ENCODE measurements around the gene BAZ2B.
"Not testable (repeated sequence)": the region's sequence is repeated elsewhere in the genome, so short reads cannot be mapped to it uniquely, and the experiment has no call there.

The BAZ2B gene

DNA sequence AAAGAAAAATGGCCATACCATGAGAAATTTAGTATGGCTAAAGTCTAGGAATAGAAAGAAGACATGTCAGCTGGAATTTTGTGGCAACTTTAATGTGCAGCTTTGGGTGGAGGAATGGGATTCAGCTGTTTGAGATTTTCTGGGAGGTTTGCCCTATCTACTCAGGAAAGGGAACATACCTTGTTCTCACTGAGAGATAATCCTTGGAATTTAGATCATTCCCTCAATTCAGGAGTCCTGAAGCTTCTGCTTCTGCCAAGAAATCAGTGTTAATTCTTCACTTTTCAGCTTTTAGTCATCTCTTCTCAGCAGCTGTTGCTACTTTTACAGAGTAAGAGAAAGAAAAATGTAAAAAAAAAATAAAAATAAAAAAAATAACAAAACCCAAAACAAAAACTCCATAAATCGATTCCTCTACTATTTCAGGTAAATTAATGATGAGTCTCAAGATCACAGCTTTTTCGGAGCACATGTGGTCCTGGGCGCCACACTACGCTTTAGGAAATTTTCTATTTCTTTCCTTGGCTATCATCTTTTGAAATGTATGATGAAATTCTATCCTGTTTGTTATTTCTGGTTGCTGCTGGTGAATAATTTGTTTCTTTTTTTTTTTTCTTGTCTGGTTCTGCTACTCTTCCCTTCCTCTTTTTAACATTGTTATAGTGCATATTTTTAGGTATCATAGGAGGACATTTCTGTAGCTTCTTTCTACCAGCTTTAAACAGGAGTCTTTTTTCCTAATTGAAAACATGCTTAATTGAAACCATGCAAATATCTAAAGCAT lies 18.9 kb upstream of the BAZ2B start:
- no peak for DNase-seq (ENCODE audit: low read depth)
- no peak overlapping the region for H3K4me3 ChIP-seq (ENCODE audit: low read length)
- TF ChIP-seq, protein P1, sequence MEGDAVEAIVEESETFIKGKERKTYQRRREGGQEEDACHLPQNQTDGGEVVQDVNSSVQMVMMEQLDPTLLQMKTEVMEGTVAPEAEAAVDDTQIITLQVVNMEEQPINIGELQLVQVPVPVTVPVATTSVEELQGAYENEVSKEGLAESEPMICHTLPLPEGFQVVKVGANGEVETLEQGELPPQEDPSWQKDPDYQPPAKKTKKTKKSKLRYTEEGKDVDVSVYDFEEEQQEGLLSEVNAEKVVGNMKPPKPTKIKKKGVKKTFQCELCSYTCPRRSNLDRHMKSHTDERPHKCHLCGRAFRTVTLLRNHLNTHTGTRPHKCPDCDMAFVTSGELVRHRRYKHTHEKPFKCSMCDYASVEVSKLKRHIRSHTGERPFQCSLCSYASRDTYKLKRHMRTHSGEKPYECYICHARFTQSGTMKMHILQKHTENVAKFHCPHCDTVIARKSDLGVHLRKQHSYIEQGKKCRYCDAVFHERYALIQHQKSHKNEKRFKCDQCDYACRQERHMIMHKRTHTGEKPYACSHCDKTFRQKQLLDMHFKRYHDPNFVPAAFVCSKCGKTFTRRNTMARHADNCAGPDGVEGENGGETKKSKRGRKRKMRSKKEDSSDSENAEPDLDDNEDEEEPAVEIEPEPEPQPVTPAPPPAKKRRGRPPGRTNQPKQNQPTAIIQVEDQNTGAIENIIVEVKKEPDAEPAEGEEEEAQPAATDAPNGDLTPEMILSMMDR (IDR thresholded peaks at IDR 0.05; ENCODE audit: insufficient read depth, low read depth, low read length, missing control alignments): no peak

DNA sequence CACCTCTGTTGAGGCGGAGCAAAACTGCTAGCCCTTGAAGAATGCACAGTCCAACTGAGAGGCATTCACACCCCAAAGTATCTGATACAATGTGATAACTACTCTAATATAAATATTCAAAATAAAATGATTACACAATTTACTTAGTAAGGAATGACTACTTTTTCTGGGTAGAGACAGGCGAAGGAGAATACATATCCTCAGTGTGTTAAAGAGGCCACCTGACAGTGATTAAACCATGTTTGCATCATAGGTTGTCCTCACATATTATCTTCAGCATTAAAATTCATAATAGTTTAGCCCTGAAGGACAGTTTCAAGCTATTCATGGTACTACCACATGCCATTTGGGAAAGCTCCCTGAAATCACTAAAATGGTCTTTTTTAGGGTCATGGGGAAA lies 16.9 kb upstream of the BAZ2B start:
- TF ChIP-seq, protein P1 (IDR thresholded peaks at IDR 0.05; ENCODE audit: insufficient read depth, low read depth, low read length, missing control alignments): no peak
- H3K4me3 ChIP-seq (ENCODE audit: low read length): no peak overlapping the region
- no peak for DNase-seq (ENCODE audit: low read depth)

DNA sequence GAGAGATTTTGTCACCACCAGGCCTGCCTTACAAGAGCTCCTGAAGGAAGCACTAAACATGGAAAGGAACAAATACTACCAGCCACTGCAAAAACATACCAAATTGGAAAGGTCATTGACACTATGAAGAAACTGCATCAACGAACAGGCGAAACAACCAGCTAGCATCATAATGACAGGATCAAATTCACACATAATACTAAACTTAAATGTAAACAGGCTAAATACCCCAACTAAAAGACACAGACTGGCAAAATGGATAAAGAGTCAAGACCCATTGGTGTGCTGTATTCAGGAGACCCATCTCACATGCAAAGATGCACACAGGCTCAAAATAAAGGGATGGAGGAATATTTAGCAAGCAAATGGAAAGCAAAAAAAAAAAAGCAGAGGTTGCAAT lies 9.3 kb upstream of the BAZ2B start:
- DNase-seq (ENCODE audit: low read depth); H3K4me3 ChIP-seq (ENCODE audit: low read length): not testable (repeated sequence)

DNA sequence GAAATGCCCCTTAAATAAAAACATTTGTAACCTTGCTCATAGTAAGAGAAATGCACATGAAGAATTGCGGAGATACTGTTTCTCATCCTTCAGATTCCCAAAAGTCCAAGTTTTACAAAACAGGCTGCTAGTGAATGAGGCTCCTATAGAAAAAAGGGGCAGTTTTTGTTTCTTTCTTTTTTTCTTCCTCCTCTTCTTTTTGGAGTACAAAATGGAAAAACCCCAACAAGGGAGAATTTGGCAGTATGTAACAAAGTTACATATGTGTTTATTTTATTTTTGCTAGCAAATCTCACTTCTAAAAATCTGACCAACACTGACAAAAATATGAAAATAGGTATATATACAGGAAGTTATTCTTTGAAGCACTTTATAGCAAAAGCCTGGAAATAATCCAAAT lies 7.1 kb upstream of the BAZ2B start:
- no peak for DNase-seq (ENCODE audit: low read depth)
- TF ChIP-seq, protein P1 (IDR thresholded peaks at IDR 0.05; ENCODE audit: insufficient read depth, low read depth, low read length, missing control alignments): no peak
- no peak overlapping the region for H3K4me3 ChIP-seq (ENCODE audit: low read length)

DNA sequence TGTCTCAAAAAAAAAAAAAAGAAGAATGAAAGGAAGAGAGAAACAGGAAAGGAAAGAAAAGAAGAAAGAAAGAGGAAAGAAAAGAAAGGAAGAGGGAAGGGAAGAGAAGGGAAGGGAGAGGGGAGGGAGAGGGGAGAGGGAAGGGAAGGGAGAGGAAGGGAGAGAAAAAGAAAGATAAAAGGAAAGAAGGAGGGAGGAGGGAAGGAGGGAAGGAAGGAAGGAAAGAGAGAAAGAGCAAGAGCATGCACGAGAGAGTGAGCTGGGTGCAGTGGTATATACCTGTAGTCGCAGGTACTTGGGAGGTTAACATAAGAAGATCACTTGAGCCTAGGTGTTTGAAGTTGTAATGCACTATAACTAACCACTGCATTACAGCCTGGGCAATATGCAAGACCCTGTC lies 6.6 kb upstream of the BAZ2B start:
- no peak overlapping the region for H3K4me3 ChIP-seq (ENCODE audit: low read length)
- TF ChIP-seq, protein P1 (IDR thresholded peaks at IDR 0.05; ENCODE audit: insufficient read depth, low read depth, low read length, missing control alignments): no peak
- no peak for DNase-seq (ENCODE audit: low read depth)

DNA sequence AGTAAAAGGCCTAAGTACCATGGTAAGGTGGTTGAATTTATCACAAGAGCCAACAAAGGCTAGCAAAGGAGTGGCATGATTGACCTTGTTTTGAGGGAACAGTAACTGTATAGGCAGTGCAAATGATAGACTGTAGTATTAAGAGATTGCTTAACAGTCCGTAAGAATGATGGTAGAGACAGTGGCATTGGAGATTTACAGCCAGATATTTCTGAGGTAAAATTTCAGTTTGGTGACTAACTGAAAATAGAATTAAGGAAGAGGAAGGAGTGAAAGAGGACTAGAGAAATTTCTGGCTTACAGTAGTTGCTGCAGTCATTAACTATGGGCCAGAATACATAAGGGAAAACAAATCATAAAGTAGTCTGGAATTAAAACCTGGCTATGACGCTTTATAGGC lies 4.4 kb upstream of the BAZ2B start:
- TF ChIP-seq, protein P1 (IDR thresholded peaks at IDR 0.05; ENCODE audit: insufficient read depth, low read depth, low read length, missing control alignments): no peak
- DNase-seq (ENCODE audit: low read depth): no peak
- H3K4me3 ChIP-seq (ENCODE audit: low read length): no peak overlapping the region

DNA sequence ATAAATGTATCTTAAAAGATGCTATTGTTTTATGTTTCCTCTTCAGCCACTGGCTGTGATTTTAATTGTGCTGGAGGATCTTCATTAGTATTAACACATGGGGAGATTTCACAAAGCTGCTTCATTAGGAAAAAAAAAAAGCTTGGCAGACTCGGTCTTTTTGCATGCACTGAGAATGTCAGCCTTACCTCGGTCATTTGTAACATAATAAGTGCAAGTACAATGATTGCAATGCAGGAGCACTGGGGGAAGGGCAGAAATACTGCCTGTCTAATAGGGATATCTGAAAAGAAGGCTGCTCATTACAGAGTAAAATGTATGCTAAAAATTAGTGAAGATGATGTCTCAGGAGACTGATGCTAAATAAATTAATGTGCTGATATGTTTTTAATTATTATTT lies 1.3 kb upstream of the BAZ2B start:
- TF ChIP-seq, protein P1 (IDR thresholded peaks at IDR 0.05; ENCODE audit: insufficient read depth, low read depth, low read length, missing control alignments): no peak
- DNase-seq (ENCODE audit: low read depth): peak; percentile 55
- H3K4me3 ChIP-seq (ENCODE audit: low read length): no peak overlapping the region
